H1 (cell line): Measurements from ENCODE around the gene TPSAB1. TPM values are rescaled to one million over a fixed set of nuclear protein-coding genes. Genes with fewer than 3 reads are reported as not detected.

Experiments
- CBX5 ChIP-seq: fragments of 300-800, 300-1000 bp; sonication (generic); IDR thresholded peaks from 2 replicates; pipeline ENCODE4 v1.7.1; 2016; ENCODE audit warnings: antibody characterized with exemption, low read length, low read depth
- CHD1 ChIP-seq: IDR thresholded peaks from 2 replicates; pipeline ENCODE4 v1.6.1; 2012; ENCODE audit warnings: low read depth, low read length, improper control_type of control experiment
- CHD2 ChIP-seq: IDR thresholded peaks from 2 replicates; pipeline ENCODE4 v1.6.1; 2012; ENCODE audit warnings: low read length, improper control_type of control experiment
- RFX5 ChIP-seq: IDR thresholded peaks from 2 replicates; pipeline ENCODE4 v1.6.1; 2011; ENCODE audit warnings: low read depth, low read length, improper control_type of control experiment, borderline replicate concordance
- SAP30 ChIP-seq: fragments of 300-600 bp; sonication (generic); IDR thresholded peaks from 2 replicates; pipeline ENCODE4 v1.7.1; 2012; ENCODE audit warnings: low read length, moderate library complexity, mild to moderate bottlenecking, inconsistent platforms; ENCODE audit not compliant: insufficient read depth, insufficient replicate concordance
- SP1 ChIP-seq: IDR thresholded peaks from 2 replicates; pipeline ENCODE4 v1.6.1; 2011; ENCODE audit warnings: low read depth, low read length
- SP4 ChIP-seq: IDR thresholded peaks from 2 replicates; pipeline ENCODE4 v1.6.1; 2012; ENCODE audit warnings: low read length, inconsistent platforms
- TBP ChIP-seq: IDR thresholded peaks from 2 replicates; pipeline ENCODE4 v1.6.1; 2011; ENCODE audit warnings: low read depth, low read length, improper control_type of control experiment
- polyA plus RNA-seq, 7 experiments: library from polyadenylated mRNA; depleted of rRNA in 3 of 7; stranded (reverse) in 5 of 7; unstranded in 2 of 7; fragments of >200 nt in 5 of 7; fragments of 200-250 nt in 2 of 7; gene quantifications; 1 replicate in 5 of 7; 2 replicates in 1 of 7; 4 replicates in 1 of 7; pipeline versions ENCODE4 v1.2.1 to v1.2.3, GENCODE V29; 2011 to 2013; ENCODE audit warnings: missing spikeins in 2 of 7, mixed read lengths in 2 of 7
- total RNA-seq: library from RNA; stranded (reverse); fragmentation: NEBNext Ultra II Directional; extraction: Animal tissue kit (Norgen Biotek cat#: 25700); gene quantifications from 2 replicates; pipeline ENCODE4 v1.2.1, GENCODE V29; 2021
- TF ChIP-seq, protein P1 (sequence below): IDR thresholded peaks from 2 replicates; pipeline ENCODE4 v1.6.1; 2011; ENCODE audit warnings: low read length, improper control_type of control experiment

Gene TPSAB1
- total and polyA plus RNA-seq, 2 of the 8 experiments (the other 6 are each of a cell fraction or from before 2014, with no cell fraction given), result 0.09 TPM; not detected in 1

DNA sequence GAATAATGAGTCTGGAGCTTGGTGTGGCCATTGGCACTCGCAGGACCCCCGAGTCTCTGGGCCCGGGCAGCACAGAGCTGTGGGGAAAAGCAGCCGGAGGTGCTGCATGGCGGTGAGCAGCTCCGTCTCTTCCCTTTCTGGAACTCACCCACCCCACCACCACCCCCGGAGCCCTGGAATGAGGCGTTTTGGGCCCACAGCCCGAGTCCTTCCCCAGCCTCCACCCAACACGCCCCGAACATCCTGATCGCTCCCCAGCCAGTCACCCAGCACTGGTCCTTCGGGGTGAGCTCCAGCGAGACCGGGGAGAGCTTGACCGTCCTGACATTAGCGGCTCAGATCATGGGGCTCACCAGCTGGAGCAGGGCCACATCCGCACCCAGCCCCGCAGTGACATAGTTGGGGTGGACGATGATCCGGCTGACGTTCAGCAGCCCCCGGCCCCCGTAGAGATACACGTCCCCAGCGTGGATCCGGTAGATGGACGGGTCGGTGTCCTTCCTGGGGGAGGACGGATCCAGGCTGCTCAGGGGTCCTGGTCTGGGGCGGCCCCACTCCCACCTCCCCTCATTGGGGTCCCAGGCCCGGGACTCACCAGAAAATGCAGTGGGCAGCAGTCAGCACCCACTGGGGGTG lies 21.8 kb downstream of the TPSAB1 start (continued):
- TF ChIP-seq SP4 (no peak), TBP (no peak), RFX5 (no peak), CHD1 (no peak), CHD2 (no peak), SAP30 (no peak), CBX5 (no peak), SP1 (no peak)
- TF ChIP-seq, protein P1, sequence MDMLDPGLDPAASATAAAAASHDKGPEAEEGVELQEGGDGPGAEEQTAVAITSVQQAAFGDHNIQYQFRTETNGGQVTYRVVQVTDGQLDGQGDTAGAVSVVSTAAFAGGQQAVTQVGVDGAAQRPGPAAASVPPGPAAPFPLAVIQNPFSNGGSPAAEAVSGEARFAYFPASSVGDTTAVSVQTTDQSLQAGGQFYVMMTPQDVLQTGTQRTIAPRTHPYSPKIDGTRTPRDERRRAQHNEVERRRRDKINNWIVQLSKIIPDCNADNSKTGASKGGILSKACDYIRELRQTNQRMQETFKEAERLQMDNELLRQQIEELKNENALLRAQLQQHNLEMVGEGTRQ, result no peak
